ENCODE results near the gene DIP2B. TPM values are rescaled to one million over a fixed set of nuclear protein-coding genes. Genes with fewer than 3 reads are reported as not detected.

DIP2B gene
- total and polyA plus RNA-seq, 12 donors: 3.4 to 46.6 (median 25.0) TPM

DNA sequence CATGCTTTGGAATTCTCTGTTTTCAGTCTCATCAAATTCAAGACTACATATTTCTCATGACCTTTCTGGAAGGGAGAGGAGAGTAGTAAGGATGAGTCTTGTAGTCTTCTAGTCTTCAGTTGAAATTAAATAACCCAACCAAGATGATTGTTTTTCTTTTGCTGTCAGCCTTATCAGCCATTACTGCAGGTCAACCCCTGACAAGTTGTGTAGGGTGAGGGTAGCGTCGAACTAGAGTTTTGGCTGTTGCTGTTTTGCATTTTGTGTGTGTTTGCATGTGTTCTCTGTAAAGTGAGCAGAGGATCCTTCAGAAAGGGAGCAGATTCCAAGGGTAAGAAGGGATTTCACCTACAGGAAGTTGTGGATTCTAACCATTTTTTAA is 28.4 kb downstream of the DIP2B start:
- DNase-seq: no peak
- peak overlapping the region in 3 of 5 donors; percentile 35 to 74 (median 66) for H3K27ac ChIP-seq
- H3K4me1 ChIP-seq (replicated peaks in 1 of 2): peaks cover 13 to 42% of the 10 kb centered on the region in 2 donors
- intact Hi-C loops (cut with DNase I): no loop called here
- H3K4me3 ChIP-seq: no peak overlapping the region
- no peaks in the 10 kb centered on the region for H3K27me3 ChIP-seq
- 67 to 77% (median 68%) methylated on average over 2 of the region's 2 CpGs for WGBS, 4 donors
- H3K9me3 ChIP-seq (replicated peaks in 1 of 3): no peaks in the 10 kb centered on the region
- H3K36me3 ChIP-seq (replicated peaks in 1 of 2): no peaks in the 10 kb centered on the region
- TF ChIP-seq, protein P1, sequence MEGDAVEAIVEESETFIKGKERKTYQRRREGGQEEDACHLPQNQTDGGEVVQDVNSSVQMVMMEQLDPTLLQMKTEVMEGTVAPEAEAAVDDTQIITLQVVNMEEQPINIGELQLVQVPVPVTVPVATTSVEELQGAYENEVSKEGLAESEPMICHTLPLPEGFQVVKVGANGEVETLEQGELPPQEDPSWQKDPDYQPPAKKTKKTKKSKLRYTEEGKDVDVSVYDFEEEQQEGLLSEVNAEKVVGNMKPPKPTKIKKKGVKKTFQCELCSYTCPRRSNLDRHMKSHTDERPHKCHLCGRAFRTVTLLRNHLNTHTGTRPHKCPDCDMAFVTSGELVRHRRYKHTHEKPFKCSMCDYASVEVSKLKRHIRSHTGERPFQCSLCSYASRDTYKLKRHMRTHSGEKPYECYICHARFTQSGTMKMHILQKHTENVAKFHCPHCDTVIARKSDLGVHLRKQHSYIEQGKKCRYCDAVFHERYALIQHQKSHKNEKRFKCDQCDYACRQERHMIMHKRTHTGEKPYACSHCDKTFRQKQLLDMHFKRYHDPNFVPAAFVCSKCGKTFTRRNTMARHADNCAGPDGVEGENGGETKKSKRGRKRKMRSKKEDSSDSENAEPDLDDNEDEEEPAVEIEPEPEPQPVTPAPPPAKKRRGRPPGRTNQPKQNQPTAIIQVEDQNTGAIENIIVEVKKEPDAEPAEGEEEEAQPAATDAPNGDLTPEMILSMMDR (IDR thresholded peaks at IDR 0.05): no peak
- no peak for TF ChIP-seq POLR2A (IDR thresholded peaks at IDR 0.05)

DNA sequence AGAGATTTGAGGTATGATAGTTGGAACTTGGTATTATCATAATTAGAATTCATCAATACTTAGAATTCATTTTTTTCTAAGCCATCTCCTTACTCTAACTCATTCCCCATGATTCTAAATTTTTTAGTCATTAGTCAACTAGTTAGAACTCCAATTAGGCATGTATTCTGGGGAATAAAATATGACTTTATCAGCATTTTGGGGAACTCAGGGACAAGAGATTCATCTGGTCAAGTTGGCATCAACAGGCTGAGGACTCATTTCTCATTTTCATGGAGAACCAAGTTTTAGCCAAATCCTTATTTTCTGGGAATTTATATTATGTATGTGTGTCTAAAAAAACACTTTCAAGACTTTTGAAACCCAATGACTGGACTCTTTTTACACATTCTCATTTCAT is 29.2 kb downstream of the DIP2B start:
- Histone ChIP-seq H3K4me1 (replicated peaks in 1 of 2) (peaks cover 13 to 47% of the 10 kb centered on the region in 2 donors), H3K27ac (no peak overlapping the region)

DNA sequence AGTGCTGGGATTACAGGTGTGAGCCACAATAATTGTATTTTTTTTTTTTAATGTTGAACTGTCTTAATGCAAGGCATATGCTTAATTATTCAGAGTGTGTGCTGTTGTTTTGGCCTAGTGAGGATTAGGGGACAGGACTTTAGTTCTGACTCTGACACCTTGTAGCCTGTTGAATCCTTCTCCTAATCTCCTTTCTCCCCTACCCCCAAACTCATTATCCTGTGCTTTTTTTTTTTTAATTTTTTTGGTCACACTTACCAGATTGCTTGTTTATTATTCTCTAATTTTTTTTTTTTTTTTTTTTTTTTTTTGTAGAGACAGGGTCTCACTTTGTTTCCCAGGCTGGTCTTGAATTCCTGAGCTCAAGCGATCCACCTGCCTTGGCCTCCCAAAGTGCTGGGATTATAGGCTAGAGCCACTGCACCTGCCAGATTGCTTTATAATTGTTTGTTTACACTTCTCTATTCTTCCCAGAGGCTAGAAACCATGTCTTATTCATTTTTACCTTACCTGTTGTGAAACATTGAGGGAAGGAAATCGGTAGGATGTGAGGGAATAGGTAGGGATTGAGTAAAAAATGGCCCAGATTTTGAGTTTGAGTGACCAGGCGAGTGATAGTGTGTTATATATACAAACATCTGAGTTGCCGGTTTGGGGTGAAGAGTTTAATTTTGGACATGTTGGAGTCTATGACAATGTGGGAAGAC is 32.2 kb downstream of the DIP2B start:
- Histone ChIP-seq H3K4me1 (replicated peaks in 1 of 2) (peaks cover 13 to 45% of the 10 kb centered on the region in 2 donors), H3K4me3 (no peak overlapping the region), H3K36me3 (replicated peaks in 1 of 2) (no peaks in the 10 kb centered on the region), H3K27ac (peak overlapping the region in 3 of 5 donors; percentile 51 to 61 (median 56)), H3K27me3 (no peaks in the 10 kb centered on the region), H3K9me3 (replicated peaks in 1 of 3) (no peaks in the 10 kb centered on the region)
- TF ChIP-seq, protein P1 (IDR thresholded peaks at IDR 0.05): no peak
- no peak for TF ChIP-seq POLR2A (IDR thresholded peaks at IDR 0.05)
- no peak for DNase-seq
- 70 to 88% (median 85%) methylated on average over 4 of the region's 4 CpGs for WGBS, 4 donors
- intact Hi-C loops (cut with DNase I): no loop called here

More for the DNA sequence above, 29.2 kb downstream of the DIP2B start:
- TF ChIP-seq, protein P1 (IDR thresholded peaks at IDR 0.05): no peak
- no peak for TF ChIP-seq POLR2A (IDR thresholded peaks at IDR 0.05)
- H3K27me3 ChIP-seq: no peaks in the 10 kb centered on the region
- H3K36me3 ChIP-seq (replicated peaks in 1 of 2): no peaks in the 10 kb centered on the region
- DNase-seq: no peak
- intact Hi-C loops (cut with DNase I): no loop called here
- no peaks in the 10 kb centered on the region for H3K9me3 ChIP-seq (replicated peaks in 1 of 3)
- no peak overlapping the region for H3K4me3 ChIP-seq

DNA sequence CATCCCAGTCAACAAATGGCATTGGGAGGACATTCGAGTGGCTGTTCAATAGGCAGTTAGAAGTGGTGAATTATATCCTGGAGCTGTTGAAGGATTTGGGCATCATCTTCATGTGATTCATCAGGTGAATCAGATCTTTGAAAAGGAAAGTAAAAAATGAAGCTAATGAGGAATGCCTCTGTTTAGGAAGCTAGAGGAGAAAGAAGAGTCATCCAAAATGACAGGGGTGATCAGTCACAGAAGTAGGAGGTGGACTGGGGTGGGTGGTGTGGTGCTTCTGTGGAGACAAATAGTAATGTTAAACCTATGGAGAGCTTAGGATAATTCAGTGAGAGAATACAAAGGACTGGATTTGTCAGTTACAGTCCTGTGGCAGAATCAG is 32.7 kb downstream of the DIP2B start:
- no peaks in the 10 kb centered on the region for H3K36me3 ChIP-seq (replicated peaks in 1 of 2)
- peak in 1 of 7 donors; percentile 29 for DNase-seq
- no peak overlapping the region for H3K4me3 ChIP-seq
- H3K27me3 ChIP-seq: no peaks in the 10 kb centered on the region
- intact Hi-C loops (cut with DNase I): no loop called here
- H3K27ac ChIP-seq: peak overlapping the region in 3 of 5 donors; percentile 51 to 61 (median 56)
- WGBS, 4 donors: 43 to 65% (median 55%) methylated on average over 1 of the region's 1 CpG
- no peaks in the 10 kb centered on the region for H3K9me3 ChIP-seq (replicated peaks in 1 of 3)
- H3K4me1 ChIP-seq (replicated peaks in 1 of 2): peaks cover 11 to 45% of the 10 kb centered on the region in 2 donors
- no peak for TF ChIP-seq POLR2A (IDR thresholded peaks at IDR 0.05)
- TF ChIP-seq, protein P1 (IDR thresholded peaks at IDR 0.05): no peak

All from adrenal gland (tissue), 12 donors.